Stimulated activated naive CD4-positive, alpha-beta T cell (primary cell): ENCODE results near the gene PTK7.
A peak's percentile ranks its signal among the peaks of the same experiment; 100 is the strongest.
"Not testable (repeated sequence)": the region's sequence is repeated elsewhere in the genome, so short reads cannot be mapped to it uniquely, and the experiment has no call there.

Experiments
- DNase-seq, 6 experiments: peaks; one replicate each; lab custom pipeline; 2025; lab: John Stamatoyannopoulos, UW

PTK7 gene

GRCh38 chr6:43119482-43119881 lies 43.4 kb downstream of the PTK7 start:
- DNase-seq = no peak

DNA sequence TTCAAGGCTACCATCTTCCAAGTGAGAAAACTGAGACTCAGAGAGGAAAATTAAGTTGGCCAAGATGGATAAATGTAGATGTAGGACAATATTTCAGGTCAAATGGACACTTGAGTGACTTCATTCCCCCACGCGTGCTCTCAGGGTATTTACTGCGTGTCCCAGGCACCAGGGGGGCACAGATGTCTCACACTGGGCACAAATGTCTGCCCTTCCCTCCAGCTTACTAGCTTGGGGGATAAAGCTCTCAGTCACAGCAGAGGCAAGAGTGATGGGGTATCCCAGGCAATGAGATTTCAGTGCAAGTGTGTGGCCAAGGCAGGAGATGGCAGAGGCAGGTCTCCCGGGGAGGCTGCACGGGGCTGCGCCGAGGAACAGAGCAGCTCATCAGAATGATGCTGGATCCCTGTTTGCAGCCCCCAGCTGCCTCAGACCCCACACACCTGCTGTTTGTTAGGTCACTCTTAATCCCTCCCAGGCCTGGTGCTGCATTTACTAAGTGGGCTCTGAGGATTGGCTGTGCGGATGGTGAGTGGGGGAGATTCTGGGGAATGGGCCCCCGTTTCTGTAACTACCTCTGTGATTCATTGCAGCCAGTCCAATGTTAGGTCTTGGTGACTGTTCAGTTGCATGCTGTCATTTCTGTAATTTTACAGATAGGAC lies 44.1 kb downstream of the PTK7 start:
- no peak for DNase-seq

- DNase-seq = no peak
These were observed 45.1 kb downstream of the PTK7 start for GRCh38 chr6:43120944-43121913.

GRCh38 chr6:43122146-43122545 lies 46.0 kb downstream of the PTK7 start:
- DNase-seq = no peak

DNA sequence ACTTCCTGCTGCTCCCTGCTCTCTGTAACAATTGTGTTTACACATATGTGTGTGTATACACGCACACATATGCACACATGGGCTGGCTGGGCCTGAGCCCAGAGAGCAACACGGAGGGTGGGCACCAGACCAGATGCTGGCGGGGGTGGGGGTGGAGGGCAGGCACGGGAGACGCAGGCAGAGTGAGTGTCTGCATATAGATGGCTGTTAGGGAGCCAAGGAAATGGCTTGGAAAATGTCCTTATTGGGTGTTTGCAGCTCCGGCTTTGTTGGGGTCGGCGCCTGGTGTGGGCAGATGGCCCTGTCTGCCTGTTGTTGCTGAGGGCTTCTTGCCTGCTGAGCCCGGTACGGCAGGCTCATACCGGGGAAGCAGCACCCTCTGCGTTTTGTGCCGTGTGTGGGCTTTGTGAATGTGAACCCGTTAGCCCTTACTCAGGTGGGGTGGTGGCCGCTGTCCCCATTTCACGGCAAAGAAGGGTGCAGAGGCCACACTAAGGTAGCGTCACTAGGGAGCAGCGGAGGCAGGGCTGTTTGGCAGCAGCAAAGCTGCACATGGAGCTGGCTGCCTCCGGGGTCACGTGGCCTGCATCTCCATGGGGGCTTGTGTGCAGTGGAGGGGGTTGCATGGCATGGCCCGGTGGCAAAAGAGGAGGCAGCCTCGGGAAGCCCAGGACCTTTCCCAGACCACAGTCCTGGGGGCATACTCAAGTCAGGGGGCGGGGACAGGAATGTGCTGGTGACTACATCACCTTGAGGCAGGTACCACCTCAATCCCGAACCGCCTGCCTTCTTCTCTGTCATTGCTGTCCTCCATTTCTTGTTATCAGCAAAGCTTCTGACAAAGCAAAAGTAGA lies 47.6 kb downstream of the PTK7 start:
- DNase-seq = no peak

- no peak for DNase-seq
These were observed 48.4 kb downstream of the PTK7 start for GRCh38 chr6:43124481-43124880.

GRCh38 chr6:43125119-43125518 lies 49.0 kb downstream of the PTK7 start:
- no peak for DNase-seq

GRCh38 chr6:43125555-43125954 lies 49.4 kb downstream of the PTK7 start:
- DNase-seq = no peak

DNA sequence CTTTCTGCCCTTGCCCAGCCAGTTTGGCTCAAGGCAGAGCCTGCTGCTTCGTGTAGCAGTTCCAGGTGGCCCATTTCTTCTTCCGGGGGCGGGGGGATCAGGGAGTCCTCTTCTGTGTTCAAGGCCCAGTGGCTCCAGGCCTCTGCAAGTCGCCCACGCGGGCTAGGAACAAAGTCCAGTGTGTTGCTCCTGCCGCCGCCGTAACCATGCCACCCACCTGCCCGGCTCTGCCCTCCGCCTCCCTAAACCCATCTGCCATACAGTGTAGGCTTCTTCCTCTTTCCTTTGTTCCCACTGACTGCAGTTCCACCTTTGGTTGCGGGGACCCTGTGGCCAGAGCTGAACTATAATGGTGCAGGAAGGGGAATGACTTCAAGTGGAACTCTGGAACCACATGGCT lies 51.1 kb downstream of the PTK7 start:
- no peak for DNase-seq

DNA sequence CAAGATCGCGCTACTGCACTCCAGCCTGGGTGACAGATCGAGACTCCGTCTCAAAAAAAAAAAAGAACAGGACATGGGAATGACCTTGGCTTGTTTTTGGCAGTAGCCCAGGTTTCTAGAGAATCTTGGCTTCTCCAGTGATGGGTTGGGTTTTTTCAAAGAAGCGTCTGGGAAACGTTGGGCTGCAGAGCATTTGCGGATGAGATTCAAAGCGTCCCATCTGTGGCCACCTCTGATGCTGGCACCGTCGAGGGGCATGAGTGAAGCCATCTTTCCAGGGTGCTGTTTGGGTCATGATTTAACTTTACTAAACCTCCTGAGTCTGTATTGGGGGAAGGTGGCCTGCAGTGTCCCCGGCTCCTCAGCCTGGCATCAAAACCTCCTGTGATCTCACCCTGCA lies 51.8 kb downstream of the PTK7 start:
- no peak for DNase-seq

DNA sequence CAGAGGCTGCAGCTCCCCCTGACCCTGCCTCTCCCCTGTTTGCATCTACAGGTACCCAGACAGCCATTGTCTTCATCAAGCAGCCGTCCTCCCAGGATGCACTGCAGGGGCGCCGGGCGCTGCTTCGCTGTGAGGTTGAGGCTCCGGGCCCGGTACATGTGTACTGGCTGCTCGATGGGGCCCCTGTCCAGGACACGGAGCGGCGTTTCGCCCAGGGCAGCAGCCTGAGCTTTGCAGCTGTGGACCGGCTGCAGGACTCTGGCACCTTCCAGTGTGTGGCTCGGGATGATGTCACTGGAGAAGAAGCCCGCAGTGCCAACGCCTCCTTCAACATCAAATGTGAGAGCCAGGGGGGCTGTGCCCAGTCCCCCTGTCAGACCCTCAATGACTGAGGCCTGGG lies 52.8 kb downstream of the PTK7 start:
- DNase-seq = no peak

GRCh38 chr6:43129434-43130194 lies 53.5 kb downstream of the PTK7 start:
- DNase-seq = peak in 1 of 6 experiments; percentile 2

DNA sequence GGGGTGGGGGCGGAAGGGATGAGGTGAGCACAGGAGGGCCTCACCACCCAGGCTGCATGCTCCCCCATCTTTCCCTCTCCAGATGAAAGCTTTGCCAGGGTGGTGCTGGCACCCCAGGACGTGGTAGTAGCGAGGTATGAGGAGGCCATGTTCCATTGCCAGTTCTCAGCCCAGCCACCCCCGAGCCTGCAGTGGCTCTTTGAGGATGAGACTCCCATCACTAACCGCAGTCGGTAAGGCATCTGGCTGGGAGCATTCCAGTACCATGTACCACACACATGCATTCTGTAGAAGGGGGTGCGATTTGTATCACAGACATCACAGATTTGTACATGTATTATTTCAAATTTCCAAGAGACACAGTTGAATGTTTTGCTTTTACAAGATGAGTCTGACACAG lies 54.3 kb downstream of the PTK7 start:
- DNase-seq = no peak

DNA sequence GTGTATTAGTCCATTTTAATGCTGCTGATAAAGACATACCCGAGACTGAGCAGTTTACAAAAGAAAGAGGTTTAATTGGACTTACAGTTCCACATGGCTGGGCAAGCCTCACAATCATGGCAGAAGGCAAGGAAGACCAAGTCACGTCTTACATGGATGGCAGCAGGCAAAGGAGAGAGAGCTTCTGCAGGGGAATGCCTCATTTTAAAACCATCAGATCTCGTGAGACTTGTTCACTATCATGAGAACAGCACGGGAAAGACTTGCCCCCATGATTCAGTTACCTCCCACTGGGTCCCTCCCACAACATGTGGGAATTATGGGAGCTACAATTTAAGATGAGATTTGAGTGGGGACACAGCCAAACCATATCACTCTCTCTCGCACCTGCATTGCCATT lies 55.3 kb downstream of the PTK7 start:
- not testable (repeated sequence) for DNase-seq

DNA sequence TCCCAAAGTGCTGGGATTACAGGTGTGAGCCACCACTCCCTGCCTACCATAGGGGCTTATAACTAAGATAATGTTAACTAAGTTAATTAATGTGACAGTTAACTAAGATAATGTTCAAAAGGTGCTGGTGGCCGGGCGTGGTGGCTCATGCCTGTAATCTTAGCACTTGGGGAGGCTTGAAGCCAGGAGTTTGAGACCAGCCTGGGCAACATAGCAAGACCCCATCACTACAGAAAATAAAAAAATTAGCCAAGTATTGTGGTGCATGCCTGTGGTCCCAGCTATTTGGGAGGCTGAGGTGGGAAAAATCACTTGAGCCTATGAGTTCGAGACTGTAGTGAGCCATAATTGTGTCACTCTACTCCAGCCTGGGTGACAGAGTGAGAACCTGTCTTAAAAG lies 62.2 kb downstream of the PTK7 start:
- no peak for DNase-seq

DNA sequence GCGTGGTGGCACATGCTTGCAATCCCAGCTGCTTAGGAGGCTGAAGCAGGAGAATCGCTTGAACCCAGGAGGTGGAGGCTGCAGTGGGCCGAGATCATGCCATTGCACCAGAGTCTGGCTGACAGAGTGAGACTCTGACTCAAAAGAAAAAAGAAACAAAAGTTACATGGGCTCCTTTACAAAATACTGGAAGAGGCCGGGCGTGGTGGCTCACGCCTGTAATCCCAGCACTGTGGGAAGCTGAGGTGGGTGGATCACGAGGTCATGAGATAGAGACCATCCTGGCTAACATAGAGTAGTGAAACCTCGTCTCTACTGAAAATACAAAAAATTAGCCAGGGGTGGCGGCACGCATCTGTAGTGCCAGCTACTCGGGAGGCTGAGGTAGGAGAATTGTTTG lies 63.9 kb downstream of the PTK7 start:
- not testable (repeated sequence) for DNase-seq

- DNase-seq = no peak
These were observed 65.5 kb downstream of the PTK7 start for GRCh38 chr6:43141644-43142043.

- peak in 4 of 6 experiments; percentile 14 to 52 (median 18) for DNase-seq
These were observed 66.0 kb downstream of the PTK7 start for GRCh38 chr6:43142101-43142500.

DNA sequence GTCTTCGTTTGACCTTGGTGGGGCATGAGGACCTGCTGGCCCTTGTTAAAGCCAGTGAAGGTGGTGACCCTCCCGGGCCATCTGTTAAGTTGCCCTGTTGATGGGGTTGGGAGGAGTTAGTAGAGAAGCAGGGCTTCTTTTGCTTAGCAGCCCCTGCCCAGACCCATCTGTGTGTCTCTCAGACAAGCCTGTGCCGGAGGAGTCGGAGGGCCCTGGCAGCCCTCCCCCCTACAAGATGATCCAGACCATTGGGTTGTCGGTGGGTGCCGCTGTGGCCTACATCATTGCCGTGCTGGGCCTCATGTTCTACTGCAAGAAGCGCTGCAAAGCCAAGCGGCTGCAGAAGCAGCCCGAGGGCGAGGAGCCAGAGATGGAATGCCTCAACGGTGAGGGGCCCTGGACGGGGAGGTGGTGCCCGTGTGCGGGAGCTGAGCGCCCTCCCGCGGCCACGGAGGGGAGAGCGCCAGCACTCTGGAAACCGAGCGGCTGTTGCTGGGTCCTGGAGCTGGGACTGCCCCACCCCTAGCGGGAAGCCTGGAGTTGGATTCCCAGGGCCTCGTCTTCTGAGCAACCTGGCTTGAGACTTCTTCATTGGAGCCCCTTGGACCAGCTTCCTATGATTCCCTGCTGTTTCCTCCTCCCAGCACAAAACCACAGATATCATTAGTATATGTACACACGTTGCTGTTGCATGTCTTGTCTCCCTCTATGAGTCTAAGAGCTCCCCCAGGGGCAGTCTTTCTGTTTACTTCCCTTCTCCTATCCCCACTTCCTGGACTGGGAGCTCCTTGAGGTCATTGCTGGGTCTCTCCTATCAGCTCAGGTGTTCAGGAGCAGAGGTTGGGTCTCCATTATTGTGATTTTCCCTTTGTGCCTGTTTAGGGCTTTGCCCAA lies 67.4 kb downstream of the PTK7 start:
- DNase-seq = peak; percentile 32 to 82 (median 68)

GRCh38 chr6:43144879-43145278 lies 68.8 kb downstream of the PTK7 start:
- DNase-seq = no peak

DNA sequence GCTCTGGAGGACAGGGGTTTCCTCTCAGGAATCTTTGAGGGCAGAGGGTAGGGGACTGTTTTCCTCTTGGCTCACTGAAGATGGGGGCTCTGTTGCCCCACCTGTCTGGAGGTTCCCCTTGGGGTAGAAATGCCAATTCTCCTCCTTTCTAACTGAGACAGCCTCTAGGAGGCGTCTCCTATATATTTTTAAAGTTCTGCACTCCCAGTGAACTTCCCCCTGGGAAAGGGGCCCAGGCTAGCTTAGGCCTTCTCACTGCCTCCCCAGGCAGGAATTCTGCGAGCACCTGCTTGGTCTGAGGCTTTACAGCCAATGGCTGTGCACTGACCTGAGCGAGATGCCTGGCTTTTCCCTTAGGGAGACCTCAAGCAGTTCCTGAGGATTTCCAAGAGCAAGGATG lies 70.1 kb downstream of the PTK7 start:
- DNase-seq = no peak
